ENCODE results near the gene TPSAB1.

The TPSAB1 gene

DNA sequence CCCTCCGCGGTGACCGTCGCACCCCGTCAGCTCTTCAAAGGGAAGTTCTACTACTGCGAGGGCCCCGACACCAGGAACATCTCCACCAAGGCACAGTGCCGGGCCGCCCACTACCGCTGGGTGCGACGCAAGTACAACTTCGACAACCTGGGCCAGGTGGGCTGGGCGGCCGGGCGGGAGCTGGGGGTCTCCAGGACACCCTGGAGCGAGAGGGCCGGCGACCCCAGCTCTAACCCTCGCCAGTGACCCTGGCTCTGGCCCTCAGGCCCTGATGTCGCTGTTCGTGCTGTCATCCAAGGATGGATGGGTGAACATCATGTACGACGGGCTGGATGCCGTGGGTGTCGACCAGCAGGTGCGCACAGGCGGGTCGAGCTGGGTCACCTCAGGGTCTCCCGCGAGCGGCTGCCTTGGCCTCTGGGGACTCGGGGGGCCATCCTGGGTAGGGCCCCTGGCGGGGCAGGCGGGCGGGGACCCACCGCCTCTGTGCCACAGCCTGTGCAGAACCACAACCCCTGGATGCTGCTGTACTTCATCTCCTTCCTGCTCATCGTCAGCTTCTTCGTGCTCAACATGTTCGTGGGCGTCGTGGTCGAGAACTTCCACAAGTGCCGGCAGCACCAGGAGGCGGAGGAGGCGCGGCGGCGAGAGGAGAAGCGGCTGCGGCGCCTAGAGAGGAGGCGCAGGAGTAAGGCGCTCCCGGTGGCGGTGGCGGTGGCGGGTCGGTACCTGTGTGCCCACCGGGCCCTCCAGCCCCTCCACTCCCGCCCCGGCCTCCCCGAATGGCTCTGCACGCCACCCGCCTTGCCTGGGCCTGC lies 28.8 kb upstream of the TPSAB1 start:
- Histone ChIP-seq H3K27me3 (ENCODE audit: insufficient read depth, low read length, poor library complexity) (no peaks in the 10 kb centered on the region), H3K79me2 (ENCODE audit: insufficient read depth, low read length) (no peaks in the 10 kb centered on the region), H2AFZ (ENCODE audit: low read depth, low read length) (no peak overlapping the region), H3K27ac (ENCODE audit: low read length) (no peak overlapping the region), H3K9me3 (ENCODE audit: insufficient read depth, low read length, severe bottlenecking) (no peaks in the 10 kb centered on the region), H3K4me1 (ENCODE audit: insufficient read depth, low read length) (no peaks in the 10 kb centered on the region), H3K9ac (ENCODE audit: low read depth, low read length) (no peak overlapping the region), H4K20me1 (ENCODE audit: insufficient read depth, low read length) (no peaks in the 10 kb centered on the region; the same call in 1 of the 2 replicates), H3K36me3 (ENCODE audit: insufficient read depth, low read length) (no peaks in the 10 kb centered on the region), H3K4me3 (ENCODE audit: low read depth in 1 of 2, low read length in 2 of 2) (no peak overlapping the region), H3K4me2 (ENCODE audit: insufficient read depth, low read length) (no peak overlapping the region)
- ATAC-seq (ENCODE audit: insufficient read depth, low read depth) = no peak
- DNase-seq = no peak
- TF ChIP-seq EZH2 (IDR thresholded peaks at IDR 0.05; ENCODE audit: borderline replicate concordance, low read depth, low read length, severe bottlenecking) = no peak
- no peak for TF ChIP-seq CTCF (IDR thresholded peaks at IDR 0.05; ENCODE audit: borderline replicate concordance, extremely low read depth, low read length, poor library complexity, severe bottlenecking)

GRCh38 chr16:1212616-1213194 lies 27.8 kb upstream of the TPSAB1 start:
- Histone ChIP-seq H3K27ac (ENCODE audit: low read length) (no peak overlapping the region), H3K4me3 (ENCODE audit: low read depth in 1 of 2, low read length in 2 of 2) (no peak overlapping the region), H4K20me1 (ENCODE audit: insufficient read depth, low read length) (no peaks in the 10 kb centered on the region; the same call in 1 of the 2 replicates), H3K4me1 (ENCODE audit: insufficient read depth, low read length) (no peaks in the 10 kb centered on the region), H3K27me3 (ENCODE audit: insufficient read depth, low read length, poor library complexity) (no peaks in the 10 kb centered on the region), H3K9ac (ENCODE audit: low read depth, low read length) (no peak overlapping the region), H2AFZ (ENCODE audit: low read depth, low read length) (no peak overlapping the region), H3K79me2 (ENCODE audit: insufficient read depth, low read length) (no peaks in the 10 kb centered on the region), H3K36me3 (ENCODE audit: insufficient read depth, low read length) (no peaks in the 10 kb centered on the region), H3K4me2 (ENCODE audit: insufficient read depth, low read length) (no peak overlapping the region), H3K9me3 (ENCODE audit: insufficient read depth, low read length, severe bottlenecking) (no peaks in the 10 kb centered on the region)
- no peak for DNase-seq
- ATAC-seq (ENCODE audit: insufficient read depth, low read depth) = no peak
- TF ChIP-seq CTCF (IDR thresholded peaks at IDR 0.05; ENCODE audit: borderline replicate concordance, extremely low read depth, low read length, poor library complexity, severe bottlenecking) (no peak), EZH2 (IDR thresholded peaks at IDR 0.05; ENCODE audit: borderline replicate concordance, low read depth, low read length, severe bottlenecking) (no peak)

- ATAC-seq (ENCODE audit: insufficient read depth, low read depth) = no peak
- Histone ChIP-seq H3K27me3 (ENCODE audit: insufficient read depth, low read length, poor library complexity) (no peaks in the 10 kb centered on the region), H3K27ac (ENCODE audit: low read length) (no peak overlapping the region), H3K4me3 (ENCODE audit: low read depth in 1 of 2, low read length in 2 of 2) (no peak overlapping the region), H3K36me3 (ENCODE audit: insufficient read depth, low read length) (no peaks in the 10 kb centered on the region), H3K79me2 (ENCODE audit: insufficient read depth, low read length) (no peaks in the 10 kb centered on the region), H4K20me1 (ENCODE audit: insufficient read depth, low read length) (no peaks in the 10 kb centered on the region; the same call in 1 of the 2 replicates), H2AFZ (ENCODE audit: low read depth, low read length) (no peak overlapping the region), H3K4me1 (ENCODE audit: insufficient read depth, low read length) (no peaks in the 10 kb centered on the region), H3K9me3 (ENCODE audit: insufficient read depth, low read length, severe bottlenecking) (no peaks in the 10 kb centered on the region), H3K9ac (ENCODE audit: low read depth, low read length) (no peak overlapping the region), H3K4me2 (ENCODE audit: insufficient read depth, low read length) (no peak overlapping the region)
- no peak for DNase-seq
- TF ChIP-seq CTCF (IDR thresholded peaks at IDR 0.05; ENCODE audit: borderline replicate concordance, extremely low read depth, low read length, poor library complexity, severe bottlenecking) = no peak
- no peak for TF ChIP-seq EZH2 (IDR thresholded peaks at IDR 0.05; ENCODE audit: borderline replicate concordance, low read depth, low read length, severe bottlenecking)
These were observed 27.3 kb upstream of the TPSAB1 start for GRCh38 chr16:1213231-1213630.
